ENCODE data around the gene NPPA. TPM values are rescaled to one million over a fixed set of nuclear protein-coding genes. Genes with fewer than 3 reads are reported as not detected.

Gene NPPA
- total and polyA plus RNA-seq, 9 of the 15 experiments (the other 6 are each of a cell fraction or from before 2014, with no cell fraction given): not detected

GRCh38 chr1:11879311-11880180, 32.0 kb upstream of the NPPA start (continued):
- TF ChIP-seq ZNF512 (tag; IDR thresholded peaks at IDR 0.05): no peak
- TF ChIP-seq, protein P1, sequence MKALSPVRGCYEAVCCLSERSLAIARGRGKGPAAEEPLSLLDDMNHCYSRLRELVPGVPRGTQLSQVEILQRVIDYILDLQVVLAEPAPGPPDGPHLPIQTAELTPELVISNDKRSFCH (CRISPR knock-in tag; IDR thresholded peaks at IDR 0.05): no peak
- TF ChIP-seq, protein P1 (tag; IDR thresholded peaks at IDR 0.05): 0 out of 2 replicates have a peak, but pooled peaks have one; percentile 58
- no peak for TF ChIP-seq ZNF655 (CRISPR knock-in tag; IDR thresholded peaks at IDR 0.05)
- no peak for TF ChIP-seq ZNF274 (IDR thresholded peaks at IDR 0.05; ENCODE audit: borderline replicate concordance, low read depth, low read length)
- TF ChIP-seq HNRNPK (IDR thresholded peaks at IDR 0.05; ENCODE audit: low read depth, low read length, poor library complexity, severe bottlenecking): no peak
- no peak for TF ChIP-seq CTCFL (IDR thresholded peaks at IDR 0.05; ENCODE audit: borderline replicate concordance, insufficient read depth, low read depth, low read length, poor library complexity, severe bottlenecking)
- no peak for TF ChIP-seq ZNF174 (CRISPR knock-in tag; IDR thresholded peaks at IDR 0.05)
- TF ChIP-seq, protein P2, sequence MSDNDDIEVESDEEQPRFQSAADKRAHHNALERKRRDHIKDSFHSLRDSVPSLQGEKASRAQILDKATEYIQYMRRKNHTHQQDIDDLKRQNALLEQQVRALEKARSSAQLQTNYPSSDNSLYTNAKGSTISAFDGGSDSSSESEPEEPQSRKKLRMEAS (CRISPR knock-in tag; IDR thresholded peaks at IDR 0.05): 0 out of 2 replicates have a peak, but pooled peaks have one; percentile 10
- no peak for TF ChIP-seq SNRNP70 (optimal IDR thresholded peaks at IDR 0.05; ENCODE audit: low read depth, low read length)
- TF ChIP-seq NFE2 (IDR thresholded peaks at IDR 0.05; ENCODE audit: low read depth): no peak
- TF ChIP-seq ZNF263 (CRISPR knock-in tag; IDR thresholded peaks at IDR 0.05; ENCODE audit: borderline replicate concordance): peak; percentile 19; the same call in 1 of the 2 replicates
- no peak for TF ChIP-seq ATF3 (IDR thresholded peaks at IDR 0.05)
- TF ChIP-seq ATF3 (CRISPR knock-in tag; conservative IDR thresholded peaks at IDR 0.05): no peak
- peak; percentile 34; the same call in 1 of the 2 replicates for TF ChIP-seq GATA2 (CRISPR knock-in tag; IDR thresholded peaks at IDR 0.05)
- 0 out of 2 replicates have a peak, but pooled peaks have one; percentile 63 for TF ChIP-seq ZNF644 (tag; IDR thresholded peaks at IDR 0.05; ENCODE audit: low read depth)
- TF ChIP-seq ARID3B (CRISPR knock-in tag; IDR thresholded peaks at IDR 0.05; ENCODE audit: borderline replicate concordance): no peak
- TF ChIP-seq KAT7 (CRISPR knock-in tag; IDR thresholded peaks at IDR 0.05; ENCODE audit: borderline replicate concordance): no peak

Data from K562 (cell line).